ENCODE data around the gene NEU2.
"Not testable (repeated sequence)": the region's sequence is repeated elsewhere in the genome, so short reads cannot be mapped to it uniquely, and the experiment has no call there.

The NEU2 gene

GRCh38 chr2:233017947-233018346 is 14.5 kb upstream of the NEU2 start:
- H3K27ac ChIP-seq, result no peak overlapping the region
- peaks cover 2% of the 10 kb centered on the region for H3K27me3 ChIP-seq
- no peak overlapping the region for H3K4me3 ChIP-seq (ENCODE audit: low read depth in 1 of 2, low read length in 1 of 2)
- no peaks in the 10 kb centered on the region for H3K9me3 ChIP-seq
- no peak for TF ChIP-seq CTCF (IDR thresholded peaks at IDR 0.05)
- no peaks in the 10 kb centered on the region for H3K36me3 ChIP-seq
- no peaks in the 10 kb centered on the region for H3K4me1 ChIP-seq (ENCODE audit: control insufficient read depth in 1 of 2, insufficient read depth in 1 of 2, low read depth in 1 of 2, low read length in 1 of 2)

GRCh38 chr2:233019610-233020009 is 12.9 kb upstream of the NEU2 start:
- H3K4me3 ChIP-seq (ENCODE audit: low read depth in 1 of 2, low read length in 1 of 2); H3K4me1 ChIP-seq (ENCODE audit: control insufficient read depth in 1 of 2, insufficient read depth in 1 of 2, low read depth in 1 of 2, low read length in 1 of 2); H3K9me3 ChIP-seq; H3K36me3 ChIP-seq; H3K27me3 ChIP-seq; H3K27ac ChIP-seq: not testable (repeated sequence)

- TF ChIP-seq CTCF (IDR thresholded peaks at IDR 0.05), result no peak
- Histone ChIP-seq H3K27me3 (no peaks in the 10 kb centered on the region), H3K9me3 (no peaks in the 10 kb centered on the region), H3K36me3 (no peaks in the 10 kb centered on the region), H3K27ac (no peak overlapping the region), H3K4me3 (ENCODE audit: low read depth in 1 of 2, low read length in 1 of 2) (no peak overlapping the region), H3K4me1 (ENCODE audit: control insufficient read depth in 1 of 2, insufficient read depth in 1 of 2, low read depth in 1 of 2, low read length in 1 of 2) (no peaks in the 10 kb centered on the region)
Measured at GRCh38 chr2:233020454-233020853, 12.0 kb upstream of the NEU2 start.

GRCh38 chr2:233021771-233022170 is 10.7 kb upstream of the NEU2 start:
- no peaks in the 10 kb centered on the region for H3K27me3 ChIP-seq
- no peak for TF ChIP-seq CTCF (IDR thresholded peaks at IDR 0.05)
- H3K27ac ChIP-seq, result no peak overlapping the region
- H3K36me3 ChIP-seq, result no peaks in the 10 kb centered on the region
- no peak overlapping the region for H3K4me3 ChIP-seq (ENCODE audit: low read depth in 1 of 2, low read length in 1 of 2)
- no peaks in the 10 kb centered on the region for H3K9me3 ChIP-seq
- no peaks in the 10 kb centered on the region for H3K4me1 ChIP-seq (ENCODE audit: control insufficient read depth in 1 of 2, insufficient read depth in 1 of 2, low read depth in 1 of 2, low read length in 1 of 2)

- no peak for TF ChIP-seq CTCF (IDR thresholded peaks at IDR 0.05)
- H3K4me1 ChIP-seq (ENCODE audit: control insufficient read depth in 1 of 2, insufficient read depth in 1 of 2, low read depth in 1 of 2, low read length in 1 of 2), result no peaks in the 10 kb centered on the region
- H3K4me3 ChIP-seq (ENCODE audit: low read depth in 1 of 2, low read length in 1 of 2), result no peak overlapping the region
- no peaks in the 10 kb centered on the region for H3K27me3 ChIP-seq
- H3K36me3 ChIP-seq, result no peaks in the 10 kb centered on the region
- no peaks in the 10 kb centered on the region for H3K9me3 ChIP-seq
- no peak overlapping the region for H3K27ac ChIP-seq
Measured at GRCh38 chr2:233022561-233022960, 9.9 kb upstream of the NEU2 start.

GRCh38 chr2:233023007-233023760 is 9.3 kb upstream of the NEU2 start:
- Histone ChIP-seq H3K4me3 (ENCODE audit: low read depth in 1 of 2, low read length in 1 of 2) (no peak overlapping the region), H3K9me3 (no peaks in the 10 kb centered on the region), H3K4me1 (ENCODE audit: control insufficient read depth in 1 of 2, insufficient read depth in 1 of 2, low read depth in 1 of 2, low read length in 1 of 2) (no peaks in the 10 kb centered on the region), H3K27ac (no peak overlapping the region), H3K36me3 (no peaks in the 10 kb centered on the region), H3K27me3 (no peaks in the 10 kb centered on the region)
- TF ChIP-seq CTCF (IDR thresholded peaks at IDR 0.05), result no peak
